H9 (cell line): ENCODE results near the gene SFMBT1. TPM values are rescaled to one million over a fixed set of nuclear protein-coding genes. Genes with fewer than 3 reads are reported as not detected.

Source experiments
- DNase-seq: peaks from one replicate; pipeline ENCODE4 v3.0.0-alpha.2; 2017
- H2AFZ ChIP-seq: one replicate; pipeline ENCODE4 v1.6.1; 2013; ENCODE audit warnings: mild to moderate bottlenecking, low read length, control low read depth, moderate library complexity
- H2AK5ac ChIP-seq: 2 replicates; pipeline ENCODE4 v1.6.1; 2013; ENCODE audit warnings: low read length, control low read depth, mixed read lengths; ENCODE audit not compliant: insufficient read length
- H2BK120ac ChIP-seq: one replicate; pipeline ENCODE4 v1.6.1; 2013; ENCODE audit warnings: low read depth, mild to moderate bottlenecking, low read length, control low read depth, inconsistent platforms; ENCODE audit not compliant: poor library complexity, severe bottlenecking
- H2BK12ac ChIP-seq: 2 replicates; pipeline ENCODE4 v1.6.1; 2013; ENCODE audit warnings: low read length, control low read depth, mixed read lengths, low read depth; ENCODE audit not compliant: insufficient read length
- H2BK15ac ChIP-seq: 2 replicates; pipeline ENCODE4 v1.6.1; 2013; ENCODE audit warnings: low read depth, low read length, control low read depth
- H2BK20ac ChIP-seq: one replicate; pipeline ENCODE4 v1.6.1; 2013; ENCODE audit warnings: low read depth, mild to moderate bottlenecking, low read length, control low read depth, inconsistent platforms; ENCODE audit not compliant: poor library complexity, severe bottlenecking
- H2BK5ac ChIP-seq: 2 replicates; pipeline ENCODE4 v1.6.1; 2013; ENCODE audit warnings: low read length, control low read depth, mixed read lengths; ENCODE audit not compliant: insufficient read length
- H3K14ac ChIP-seq: 2 replicates; pipeline ENCODE4 v1.6.1; 2013; ENCODE audit warnings: low read length, control low read depth; ENCODE audit not compliant: insufficient read depth
- H3K18ac ChIP-seq: 2 replicates; pipeline ENCODE4 v1.6.1; 2013; ENCODE audit warnings: low read depth, mild to moderate bottlenecking, mixed read lengths, low read length, control low read depth; ENCODE audit not compliant: insufficient read length
- H3K23ac ChIP-seq: 2 replicates; pipeline ENCODE4 v1.6.1; 2013; ENCODE audit warnings: low read length, control low read depth, mixed read lengths, low read depth; ENCODE audit not compliant: insufficient read length
- H3K23me2 ChIP-seq: 2 replicates; pipeline ENCODE4 v1.6.1; 2013; ENCODE audit warnings: low read depth, mild to moderate bottlenecking, mixed read lengths, low read length, control low read depth; ENCODE audit not compliant: insufficient read length, poor library complexity, severe bottlenecking
- H3K27ac ChIP-seq: 2 replicates; pipeline ENCODE4 v1.5.1; 2013; ENCODE audit warnings: low read length, control low read depth, mixed read lengths, low read depth; ENCODE audit not compliant: insufficient read length
- H3K27me3 ChIP-seq: 2 replicates; pipeline ENCODE4 v1.6.1; 2013; ENCODE audit warnings: low read length, control low read depth, inconsistent platforms; ENCODE audit not compliant: insufficient read depth
- H3K4ac ChIP-seq: 2 replicates; pipeline ENCODE4 v1.6.1; 2013; ENCODE audit warnings: low read depth, mild to moderate bottlenecking, control low read depth, inconsistent platforms, low read length, moderate library complexity
- H3K4me1 ChIP-seq: 2 replicates; pipeline ENCODE4 v1.6.1; 2013; ENCODE audit warnings: low read length, control low read depth, inconsistent platforms; ENCODE audit not compliant: insufficient read depth
- H3K4me2 ChIP-seq: 2 replicates; pipeline ENCODE4 v1.6.1; 2013; ENCODE audit warnings: low read length, control low read depth, mixed read lengths; ENCODE audit not compliant: insufficient read length, insufficient read depth
- H3K56ac ChIP-seq: 2 replicates; pipeline ENCODE4 v1.6.1; 2013; ENCODE audit warnings: low read depth, mild to moderate bottlenecking, mixed read lengths, low read length, control low read depth; ENCODE audit not compliant: insufficient read length
- H3K79me1 ChIP-seq: 2 replicates; pipeline ENCODE4 v1.6.1; 2013; ENCODE audit warnings: low read depth, mild to moderate bottlenecking, moderate library complexity, low read length, control low read depth, inconsistent platforms; ENCODE audit not compliant: insufficient read depth, poor library complexity, severe bottlenecking
- H3K79me2 ChIP-seq: 2 replicates; pipeline ENCODE4 v1.6.1; 2013; ENCODE audit warnings: low read length, control low read depth, inconsistent platforms; ENCODE audit not compliant: insufficient read depth
- H3K9ac ChIP-seq: 2 replicates; pipeline ENCODE4 v1.6.1; 2013; ENCODE audit warnings: low read length, control low read depth, mixed read lengths; ENCODE audit not compliant: insufficient read length; ENCODE audit errors: extremely low read depth
- H3K9me3 ChIP-seq: one replicate; pipeline ENCODE4 v1.6.1; 2013; ENCODE audit warnings: low read depth, low read length, inconsistent platforms; ENCODE audit not compliant: control insufficient read depth
- H3T11ph ChIP-seq: one replicate; pipeline ENCODE4 v1.6.1; 2013; ENCODE audit warnings: mild to moderate bottlenecking, low read length, control low read depth, inconsistent platforms
- H4K20me1 ChIP-seq: one replicate; pipeline ENCODE4 v1.6.1; 2013; ENCODE audit not compliant: control insufficient read depth, insufficient read length, insufficient read depth
- H4K5ac ChIP-seq: 2 replicates; pipeline ENCODE4 v1.6.1; 2013; ENCODE audit warnings: low read depth, mild to moderate bottlenecking, mixed read lengths, low read length, control low read depth; ENCODE audit not compliant: insufficient read length
- H4K8ac ChIP-seq: replicated peaks from 2 replicates; pipeline ENCODE4 v1.6.1; 2013; ENCODE audit warnings: low read length, control low read depth, mixed read lengths, low read depth; ENCODE audit not compliant: insufficient read length
- H4K91ac ChIP-seq: 2 replicates; pipeline ENCODE4 v1.6.1; 2013; ENCODE audit warnings: low read depth, mild to moderate bottlenecking, moderate library complexity, mixed read lengths, low read length, control low read depth; ENCODE audit not compliant: insufficient read length
- H3K27ac Mint-ChIP-seq, 3 experiments: 2 replicates in 2 of 3; 3 replicates in 1 of 3; pipeline ENCODE4 v1.8.0; 2020 to 2021; ENCODE audit warnings: mixed read lengths in 3 of 3, mild to moderate bottlenecking in 1 of 3, moderate library complexity in 1 of 3
- H3K27me3 Mint-ChIP-seq: 2 replicates; pipeline ENCODE4 v1.8.0; 2021; ENCODE audit warnings: low read depth, mild to moderate bottlenecking, moderate library complexity, mixed read lengths
- H3K36me3 Mint-ChIP-seq, 3 experiments: 2 replicates in 2 of 3; 3 replicates in 1 of 3; pipeline ENCODE4 v1.8.0; 2020 to 2021; ENCODE audit warnings: low read depth in 3 of 3, mixed read lengths in 3 of 3; ENCODE audit not compliant: insufficient read depth in 1 of 3
- H3K4me1 Mint-ChIP-seq, 2 experiments: 2 replicates each; pipeline ENCODE4 v1.8.0; 2020; ENCODE audit warnings: mixed read lengths in 2 of 2
- H3K4me3 Mint-ChIP-seq, 2 experiments: 2 replicates in 1 of 2; 3 replicates in 1 of 2; pipeline ENCODE4 v1.8.0; 2020 to 2021; ENCODE audit warnings: mild to moderate bottlenecking in 2 of 2, mixed read lengths in 2 of 2, moderate library complexity in 1 of 2
- H3K9me3 Mint-ChIP-seq, 2 experiments: 2 replicates in 1 of 2; 3 replicates in 1 of 2; pipeline ENCODE4 v1.8.0; 2020; ENCODE audit warnings: mild to moderate bottlenecking in 2 of 2, mixed read lengths in 2 of 2, moderate library complexity in 1 of 2
- WGBS: extraction: QIAGEN DNeasy Blood & Tissue Kit; methylation state at CpG from one replicate; pipeline ENCODE4 v1.1.7; 2013; ENCODE audit warnings: missing lambda C conversion rate, low lambda C conversion rate, mixed read lengths; ENCODE audit not compliant: insufficient read length; ENCODE audit errors: extremely low coverage; 5-methylcytosine and 5-hydroxymethylcytosine counted together
- total RNA-seq: library from RNA; stranded (reverse); gene quantifications from 2 replicates; pipeline ENCODE4 v1.2.1, GENCODE V29; 2021
- TF ChIP-seq, protein P1 (sequence below): fragments of 200-600 bp; sonication (generic); conservative IDR thresholded peaks from 3 replicates; pipeline ENCODE4 v1.8.0; 2021; ENCODE audit warnings: antibody characterized with exemption, mild to moderate bottlenecking

The SFMBT1 gene
- total RNA-seq, 1 experiment from 2014 or later, result 15.3 TPM

DNA sequence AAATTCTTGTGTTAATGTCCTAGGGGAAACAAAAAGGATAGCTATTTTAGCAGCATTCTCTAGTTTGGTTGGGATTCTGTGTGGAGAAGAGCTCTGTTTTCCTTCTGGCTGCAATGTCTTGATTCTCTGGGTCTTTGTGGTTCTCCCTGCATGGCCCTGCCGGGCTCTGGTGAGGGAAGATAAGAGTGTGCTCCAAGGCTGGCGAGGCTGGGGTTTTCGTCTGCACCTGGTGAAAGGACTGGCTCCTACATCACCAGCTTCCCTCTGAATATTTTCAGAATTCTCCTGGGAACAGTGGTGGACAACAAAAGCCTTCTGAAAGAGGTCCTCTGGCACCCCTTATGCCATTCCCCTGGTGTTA, 38.1 kb upstream of the SFMBT1 start:
- H3K27ac Mint-ChIP-seq, result no peak overlapping the region; a peak in 2 of 7 replicates
- no peak overlapping the region for H3K4me3 Mint-ChIP-seq
- Histone ChIP-seq H4K20me1 (no peaks in the 10 kb centered on the region), H2BK15ac (no peak overlapping the region), H3K23me2 (no peaks in the 10 kb centered on the region), H2BK5ac (no peak overlapping the region), H3K14ac (no peak overlapping the region), H2BK12ac (no peak overlapping the region), H4K91ac (no peak overlapping the region), H3K79me1 (no peaks in the 10 kb centered on the region), H3K23ac (no peak overlapping the region), H3K9ac (no peak overlapping the region), H3K4me2 (no peak overlapping the region), H3K4ac (no peak overlapping the region), H4K5ac (no peak overlapping the region), H3K79me2 (no peaks in the 10 kb centered on the region), H3K27ac (no peak overlapping the region), H3K4me1 (no peaks in the 10 kb centered on the region), H2BK20ac (no peak overlapping the region), H3K56ac (no peak overlapping the region), H3T11ph (no peak overlapping the region), H3K27me3 (no peaks in the 10 kb centered on the region), H2BK120ac (no peak overlapping the region), H3K9me3 (no peaks in the 10 kb centered on the region), H2AK5ac (no peak overlapping the region), H4K8ac (no peak overlapping the region), H3K18ac (no peak overlapping the region), H2AFZ (no peak overlapping the region)
- no peaks in the 10 kb centered on the region; a peak in 1 of 7 replicates for H3K36me3 Mint-ChIP-seq
- peaks cover 2% of the 10 kb centered on the region for H3K27me3 Mint-ChIP-seq
- TF ChIP-seq, protein P1, sequence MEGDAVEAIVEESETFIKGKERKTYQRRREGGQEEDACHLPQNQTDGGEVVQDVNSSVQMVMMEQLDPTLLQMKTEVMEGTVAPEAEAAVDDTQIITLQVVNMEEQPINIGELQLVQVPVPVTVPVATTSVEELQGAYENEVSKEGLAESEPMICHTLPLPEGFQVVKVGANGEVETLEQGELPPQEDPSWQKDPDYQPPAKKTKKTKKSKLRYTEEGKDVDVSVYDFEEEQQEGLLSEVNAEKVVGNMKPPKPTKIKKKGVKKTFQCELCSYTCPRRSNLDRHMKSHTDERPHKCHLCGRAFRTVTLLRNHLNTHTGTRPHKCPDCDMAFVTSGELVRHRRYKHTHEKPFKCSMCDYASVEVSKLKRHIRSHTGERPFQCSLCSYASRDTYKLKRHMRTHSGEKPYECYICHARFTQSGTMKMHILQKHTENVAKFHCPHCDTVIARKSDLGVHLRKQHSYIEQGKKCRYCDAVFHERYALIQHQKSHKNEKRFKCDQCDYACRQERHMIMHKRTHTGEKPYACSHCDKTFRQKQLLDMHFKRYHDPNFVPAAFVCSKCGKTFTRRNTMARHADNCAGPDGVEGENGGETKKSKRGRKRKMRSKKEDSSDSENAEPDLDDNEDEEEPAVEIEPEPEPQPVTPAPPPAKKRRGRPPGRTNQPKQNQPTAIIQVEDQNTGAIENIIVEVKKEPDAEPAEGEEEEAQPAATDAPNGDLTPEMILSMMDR, result no peak
- DNase-seq, result no peak
- H3K4me1 Mint-ChIP-seq, result peaks cover 0 to 2% of the 10 kb centered on the region in 2 experiments; a peak in 1 of 4 replicates
- whole genome bisulfite sequencing, result no CpG with 5 or more reads among the region's 3 CpGs
- H3K9me3 Mint-ChIP-seq, result no peaks in the 10 kb centered on the region; a peak in 1 of 5 replicates
